ENCODE measurements around the gene IQCN.

IQCN gene

DNA sequence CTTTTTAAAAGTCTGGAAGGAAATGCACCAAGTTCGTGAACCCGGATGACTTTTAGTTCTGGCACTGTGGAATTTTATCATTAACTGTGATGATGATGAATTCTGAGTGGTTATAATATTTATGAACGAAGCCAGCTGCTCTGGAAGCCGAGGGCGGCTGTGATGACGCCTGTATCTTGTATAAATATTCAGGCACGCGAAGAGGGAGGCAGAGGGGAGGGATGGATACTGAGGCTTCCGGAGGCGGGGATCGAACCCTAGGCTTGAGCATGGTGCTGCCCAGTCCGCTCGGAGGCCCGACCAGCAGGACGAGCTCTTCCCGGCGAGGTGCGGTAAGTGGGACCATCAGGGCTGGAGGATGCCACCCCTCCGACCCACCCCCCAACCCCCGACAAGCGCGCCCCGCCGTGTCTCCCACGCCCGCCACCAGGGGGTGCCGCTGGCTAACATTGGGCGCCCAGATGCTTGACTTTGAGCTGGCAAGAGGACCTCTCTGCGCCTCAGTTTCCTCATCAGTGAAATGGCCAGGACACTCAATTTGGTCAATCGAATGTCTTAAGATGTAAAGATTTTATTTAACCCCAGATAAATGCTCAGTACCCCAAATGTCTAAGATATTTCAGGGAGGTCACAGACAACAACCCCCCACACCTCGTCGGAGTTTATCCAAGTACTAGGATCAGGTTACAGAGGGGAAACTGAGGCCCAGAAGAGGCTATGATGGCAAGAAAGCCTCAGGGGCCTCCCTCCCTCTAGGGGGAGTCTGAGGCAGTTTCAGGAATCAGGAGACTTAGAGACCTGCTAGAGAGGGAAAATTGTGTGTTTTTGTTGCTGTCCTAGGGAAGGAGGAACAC lies 65.9 kb downstream of the IQCN start:
- DNase-seq, result peak; percentile 48
